ENCODE measurements around the gene HNRNPF. TPM values are rescaled to one million over a fixed set of nuclear protein-coding genes. Genes with fewer than 3 reads are reported as not detected.

HNRNPF gene
- total RNA-seq, 1 experiment from 2014 or later, result 358 TPM

DNA sequence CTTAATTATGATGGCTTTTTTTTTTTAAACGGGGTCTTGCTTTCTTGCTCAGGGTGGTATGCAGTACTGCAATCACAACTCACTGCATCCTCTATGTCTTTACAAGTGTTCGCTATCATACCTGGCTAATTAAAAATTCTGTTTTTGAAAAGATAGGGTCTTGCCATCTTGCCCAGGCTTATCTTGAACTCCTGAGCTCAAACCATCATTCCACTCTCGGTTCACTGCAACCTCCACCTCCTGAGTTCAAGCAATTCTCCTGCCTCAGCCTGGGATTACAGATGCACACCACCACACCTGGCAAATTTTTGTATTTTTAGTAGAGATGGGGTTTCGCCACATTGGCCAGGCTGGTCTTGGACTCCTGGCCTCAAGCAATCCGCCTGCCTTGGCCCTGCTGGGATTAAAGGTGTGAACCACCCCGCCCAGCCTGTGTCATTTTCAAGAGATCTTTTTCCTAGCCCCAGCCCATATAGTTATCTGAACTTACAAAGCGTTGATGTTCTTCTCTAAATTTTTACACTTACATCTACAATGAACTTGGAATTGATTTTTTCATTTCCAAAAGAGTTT is 6.0 kb downstream of the HNRNPF start:
- ATAC-seq (no peak), DNase-seq (ENCODE audit: low spot score) (no peak)
- CTCF ChIA-PET, result interaction anchor here (1.1 kb wide), 1 partner anchor 60 kb away, joined by 3 read pairs; no protein-coding TSS in a partner anchor
- peak overlapping the region; percentile 88 for H3K27ac Mint-ChIP-seq
- H3K9me3 Mint-ChIP-seq, result no peaks in the 10 kb centered on the region
- TF ChIP-seq ZNF121 (CRISPR knock-in tag; IDR thresholded peaks at IDR 0.05), result peak; percentile 80
- TF ChIP-seq, protein P1, sequence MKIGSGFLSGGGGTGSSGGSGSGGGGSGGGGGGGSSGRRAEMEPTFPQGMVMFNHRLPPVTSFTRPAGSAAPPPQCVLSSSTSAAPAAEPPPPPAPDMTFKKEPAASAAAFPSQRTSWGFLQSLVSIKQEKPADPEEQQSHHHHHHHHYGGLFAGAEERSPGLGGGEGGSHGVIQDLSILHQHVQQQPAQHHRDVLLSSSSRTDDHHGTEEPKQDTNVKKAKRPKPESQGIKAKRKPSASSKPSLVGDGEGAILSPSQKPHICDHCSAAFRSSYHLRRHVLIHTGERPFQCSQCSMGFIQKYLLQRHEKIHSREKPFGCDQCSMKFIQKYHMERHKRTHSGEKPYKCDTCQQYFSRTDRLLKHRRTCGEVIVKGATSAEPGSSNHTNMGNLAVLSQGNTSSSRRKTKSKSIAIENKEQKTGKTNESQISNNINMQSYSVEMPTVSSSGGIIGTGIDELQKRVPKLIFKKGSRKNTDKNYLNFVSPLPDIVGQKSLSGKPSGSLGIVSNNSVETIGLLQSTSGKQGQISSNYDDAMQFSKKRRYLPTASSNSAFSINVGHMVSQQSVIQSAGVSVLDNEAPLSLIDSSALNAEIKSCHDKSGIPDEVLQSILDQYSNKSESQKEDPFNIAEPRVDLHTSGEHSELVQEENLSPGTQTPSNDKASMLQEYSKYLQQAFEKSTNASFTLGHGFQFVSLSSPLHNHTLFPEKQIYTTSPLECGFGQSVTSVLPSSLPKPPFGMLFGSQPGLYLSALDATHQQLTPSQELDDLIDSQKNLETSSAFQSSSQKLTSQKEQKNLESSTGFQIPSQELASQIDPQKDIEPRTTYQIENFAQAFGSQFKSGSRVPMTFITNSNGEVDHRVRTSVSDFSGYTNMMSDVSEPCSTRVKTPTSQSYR (CRISPR knock-in tag; IDR thresholded peaks at IDR 0.05), result no peak
- peaks cover 5% of the 10 kb centered on the region for H3K36me3 Mint-ChIP-seq
- H3K4me1 Mint-ChIP-seq, result peaks cover 74% of the 10 kb centered on the region
- no peaks in the 10 kb centered on the region; the same call in 1 of the 2 replicates for H3K27me3 Mint-ChIP-seq (ENCODE audit: low read depth)
- H3K4me3 Mint-ChIP-seq, result peak overlapping the region; percentile 12; the same call in 1 of the 2 replicates
- POLR2A ChIA-PET, result no interaction called here

DNA sequence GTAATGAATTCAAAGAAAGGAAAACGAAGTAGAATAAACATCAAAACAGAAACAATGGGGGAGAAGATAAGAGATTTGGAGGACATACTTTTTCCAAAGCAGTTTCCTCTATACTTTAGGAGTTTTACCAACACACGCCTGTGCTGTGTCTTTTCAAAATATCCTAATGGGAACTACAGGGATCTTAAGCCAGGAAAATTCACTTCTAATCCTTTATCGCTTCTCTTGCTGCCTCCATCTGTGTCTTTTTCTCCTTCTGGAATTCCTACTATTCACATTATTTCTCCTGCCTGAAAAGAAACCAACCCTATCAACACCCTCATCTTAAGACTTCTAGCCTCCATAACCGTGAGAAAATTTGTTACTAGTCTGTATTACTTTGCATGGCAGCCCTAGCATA is 6.8 kb downstream of the HNRNPF start:
- CTCF ChIA-PET, result interaction anchor here (0.7 to 1.5 kb wide), 3 partner anchors 12 to 200 kb away, joined by 3 to 4 read pairs (median 4); no protein-coding TSS in a partner anchor
- peak overlapping the region; percentile 49 for H3K4me3 Mint-ChIP-seq

DNA sequence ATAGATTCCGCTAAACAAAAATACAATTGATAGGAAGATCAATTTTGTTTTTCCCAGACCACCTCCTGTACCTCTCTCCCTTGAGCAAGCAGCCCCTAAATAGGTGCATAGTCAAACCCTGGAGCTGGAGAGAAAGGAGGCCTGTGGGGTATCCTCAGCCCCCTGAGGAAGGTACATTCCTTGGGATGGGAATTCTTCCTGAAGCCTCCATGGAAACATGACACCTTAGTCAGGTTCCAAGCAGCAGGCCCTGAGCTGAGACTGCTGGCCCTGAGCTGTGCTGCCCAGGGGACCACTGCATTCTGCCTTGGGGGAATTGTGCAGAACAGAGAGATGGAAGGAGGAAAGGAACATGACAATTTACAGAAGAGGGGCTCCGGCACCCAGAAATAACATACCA is 7.4 kb downstream of the HNRNPF start:
- Mint-ChIP-seq H3K9me3 (no peaks in the 10 kb centered on the region), H3K27me3 (ENCODE audit: low read depth) (no peaks in the 10 kb centered on the region; the same call in 1 of the 2 replicates), H3K4me3 (peak overlapping the region; percentile 49), H3K36me3 (peaks cover 5% of the 10 kb centered on the region), H3K27ac (peak overlapping the region; percentile 96), H3K4me1 (peaks cover 83% of the 10 kb centered on the region)
- TF ChIP-seq RORB (CRISPR knock-in tag; IDR thresholded peaks at IDR 0.05) (no peak), ZNF423 (CRISPR knock-in tag; IDR thresholded peaks at IDR 0.05) (peak; percentile 80), ZNF219 (CRISPR knock-in tag; IDR thresholded peaks at IDR 0.05; ENCODE audit: borderline replicate concordance) (no peak), SP1 (CRISPR knock-in tag; conservative IDR thresholded peaks at IDR 0.05) (peak; percentile 36; the same call in 1 of the 2 replicates), TEAD1 (CRISPR knock-in tag; IDR thresholded peaks at IDR 0.05) (peak; percentile 55; the same call in 1 of the 2 replicates)
- TF ChIP-seq, protein P2, sequence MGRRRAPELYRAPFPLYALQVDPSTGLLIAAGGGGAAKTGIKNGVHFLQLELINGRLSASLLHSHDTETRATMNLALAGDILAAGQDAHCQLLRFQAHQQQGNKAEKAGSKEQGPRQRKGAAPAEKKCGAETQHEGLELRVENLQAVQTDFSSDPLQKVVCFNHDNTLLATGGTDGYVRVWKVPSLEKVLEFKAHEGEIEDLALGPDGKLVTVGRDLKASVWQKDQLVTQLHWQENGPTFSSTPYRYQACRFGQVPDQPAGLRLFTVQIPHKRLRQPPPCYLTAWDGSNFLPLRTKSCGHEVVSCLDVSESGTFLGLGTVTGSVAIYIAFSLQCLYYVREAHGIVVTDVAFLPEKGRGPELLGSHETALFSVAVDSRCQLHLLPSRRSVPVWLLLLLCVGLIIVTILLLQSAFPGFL (CRISPR knock-in tag; IDR thresholded peaks at IDR 0.05; ENCODE audit: borderline replicate concordance), result no peak
- POLR2A ChIA-PET, result no interaction called here
- CTCF ChIA-PET, result interaction anchor here (0.7 to 1.5 kb wide), 3 partner anchors 11 to 199 kb away, joined by 3 to 4 read pairs (median 4); no protein-coding TSS in a partner anchor
- ATAC-seq, result peak; percentile 79
- DNase-seq (ENCODE audit: low spot score), result peak; percentile 77

More for the DNA sequence above, 6.8 kb downstream of the HNRNPF start:
- no peaks in the 10 kb centered on the region; the same call in 1 of the 2 replicates for H3K27me3 Mint-ChIP-seq (ENCODE audit: low read depth)
- peak overlapping the region; percentile 96 for H3K27ac Mint-ChIP-seq
- peaks cover 5% of the 10 kb centered on the region for H3K36me3 Mint-ChIP-seq
- peaks cover 82% of the 10 kb centered on the region for H3K4me1 Mint-ChIP-seq
- TF ChIP-seq, protein P3, sequence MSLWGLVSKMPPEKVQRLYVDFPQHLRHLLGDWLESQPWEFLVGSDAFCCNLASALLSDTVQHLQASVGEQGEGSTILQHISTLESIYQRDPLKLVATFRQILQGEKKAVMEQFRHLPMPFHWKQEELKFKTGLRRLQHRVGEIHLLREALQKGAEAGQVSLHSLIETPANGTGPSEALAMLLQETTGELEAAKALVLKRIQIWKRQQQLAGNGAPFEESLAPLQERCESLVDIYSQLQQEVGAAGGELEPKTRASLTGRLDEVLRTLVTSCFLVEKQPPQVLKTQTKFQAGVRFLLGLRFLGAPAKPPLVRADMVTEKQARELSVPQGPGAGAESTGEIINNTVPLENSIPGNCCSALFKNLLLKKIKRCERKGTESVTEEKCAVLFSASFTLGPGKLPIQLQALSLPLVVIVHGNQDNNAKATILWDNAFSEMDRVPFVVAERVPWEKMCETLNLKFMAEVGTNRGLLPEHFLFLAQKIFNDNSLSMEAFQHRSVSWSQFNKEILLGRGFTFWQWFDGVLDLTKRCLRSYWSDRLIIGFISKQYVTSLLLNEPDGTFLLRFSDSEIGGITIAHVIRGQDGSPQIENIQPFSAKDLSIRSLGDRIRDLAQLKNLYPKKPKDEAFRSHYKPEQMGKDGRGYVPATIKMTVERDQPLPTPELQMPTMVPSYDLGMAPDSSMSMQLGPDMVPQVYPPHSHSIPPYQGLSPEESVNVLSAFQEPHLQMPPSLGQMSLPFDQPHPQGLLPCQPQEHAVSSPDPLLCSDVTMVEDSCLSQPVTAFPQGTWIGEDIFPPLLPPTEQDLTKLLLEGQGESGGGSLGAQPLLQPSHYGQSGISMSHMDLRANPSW (CRISPR knock-in tag; conservative IDR thresholded peaks at IDR 0.05; ENCODE audit: low read depth), result no peak
- TF ChIP-seq, protein P4, sequence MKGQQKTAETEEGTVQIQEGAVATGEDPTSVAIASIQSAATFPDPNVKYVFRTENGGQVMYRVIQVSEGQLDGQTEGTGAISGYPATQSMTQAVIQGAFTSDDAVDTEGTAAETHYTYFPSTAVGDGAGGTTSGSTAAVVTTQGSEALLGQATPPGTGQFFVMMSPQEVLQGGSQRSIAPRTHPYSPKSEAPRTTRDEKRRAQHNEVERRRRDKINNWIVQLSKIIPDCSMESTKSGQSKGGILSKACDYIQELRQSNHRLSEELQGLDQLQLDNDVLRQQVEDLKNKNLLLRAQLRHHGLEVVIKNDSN (CRISPR knock-in tag; IDR thresholded peaks at IDR 0.05), result no peak
- TF ChIP-seq TCF7 (CRISPR knock-in tag; IDR thresholded peaks at IDR 0.05; ENCODE audit: low read depth) (no peak), ZNF416 (CRISPR knock-in tag; IDR thresholded peaks at IDR 0.05) (no peak), FOXK1 (CRISPR knock-in tag; IDR thresholded peaks at IDR 0.05) (no peak), GRHL2 (CRISPR knock-in tag; IDR thresholded peaks at IDR 0.05; ENCODE audit: insufficient replicate concordance, severe bottlenecking) (no peak), ZNF671 (CRISPR knock-in tag; IDR thresholded peaks at IDR 0.05) (no peak), JAZF1 (CRISPR knock-in tag; IDR thresholded peaks at IDR 0.05) (no peak), MXD4 (CRISPR knock-in tag; IDR thresholded peaks at IDR 0.05; ENCODE audit: borderline replicate concordance) (no peak)
- H3K9me3 Mint-ChIP-seq, result no peaks in the 10 kb centered on the region
- POLR2A ChIA-PET, result no interaction called here
- DNase-seq (ENCODE audit: low spot score) (no peak), ATAC-seq (no peak)
